Activated T-helper 1 cell treated with anti-CD3 and anti-CD28 coated beads, Interleukin-12 subunit alpha, Interleukin-12 subunit beta, Interleukin-2, Interleukin-4 antibody, amounts not matched to agents 30 ng/mL and 10 ng/mL and 1 ng/mL, durations not matched to agents 14 hours and 24 hours and 36 hours (primary cell): ENCODE results near the gene GARS1. TPM values are rescaled to one million over a fixed set of nuclear protein-coding genes. Genes with fewer than 3 reads are reported as not detected.

Experiments used
- DNase-seq: peaks from one replicate; pipeline ENCODE4 v3.0.0; 2021; ENCODE audit warnings: low spot score
- H3K27ac Mint-ChIP-seq: one replicate; pipeline ENCODE4 v1.8.0; 2021; ENCODE audit warnings: mild to moderate bottlenecking, mixed read lengths
- H3K27me3 Mint-ChIP-seq: one replicate; pipeline ENCODE4 v1.8.0; 2022; ENCODE audit warnings: mild to moderate bottlenecking, moderate library complexity, mixed read lengths; ENCODE audit not compliant: insufficient read depth
- H3K36me3 Mint-ChIP-seq: one replicate; pipeline ENCODE4 v1.8.0; 2021; ENCODE audit warnings: low read depth, mixed read lengths
- H3K4me1 Mint-ChIP-seq: one replicate; pipeline ENCODE4 v1.8.0; 2021; ENCODE audit warnings: low read depth, mixed read lengths
- H3K4me3 Mint-ChIP-seq: one replicate; pipeline ENCODE4 v1.8.0; 2021; ENCODE audit warnings: mild to moderate bottlenecking, moderate library complexity, mixed read lengths
- H3K9me3 Mint-ChIP-seq: one replicate; pipeline ENCODE4 v1.8.0; 2021; ENCODE audit warnings: mixed read lengths
- intact Hi-C: fragments of 100-400 bp; cut with micrococcal nuclease; formaldehyde crosslinking; loops from one replicate; pipeline ENCODE4 v1.15.1; 2024
- total RNA-seq: library from RNA; stranded (reverse); gene quantifications from 2 replicates; pipeline ENCODE4 v1.2.3, GENCODE V29; 2022

The GARS1 gene
- total RNA-seq, 1 donor from 2014 or later = 250 TPM

DNA sequence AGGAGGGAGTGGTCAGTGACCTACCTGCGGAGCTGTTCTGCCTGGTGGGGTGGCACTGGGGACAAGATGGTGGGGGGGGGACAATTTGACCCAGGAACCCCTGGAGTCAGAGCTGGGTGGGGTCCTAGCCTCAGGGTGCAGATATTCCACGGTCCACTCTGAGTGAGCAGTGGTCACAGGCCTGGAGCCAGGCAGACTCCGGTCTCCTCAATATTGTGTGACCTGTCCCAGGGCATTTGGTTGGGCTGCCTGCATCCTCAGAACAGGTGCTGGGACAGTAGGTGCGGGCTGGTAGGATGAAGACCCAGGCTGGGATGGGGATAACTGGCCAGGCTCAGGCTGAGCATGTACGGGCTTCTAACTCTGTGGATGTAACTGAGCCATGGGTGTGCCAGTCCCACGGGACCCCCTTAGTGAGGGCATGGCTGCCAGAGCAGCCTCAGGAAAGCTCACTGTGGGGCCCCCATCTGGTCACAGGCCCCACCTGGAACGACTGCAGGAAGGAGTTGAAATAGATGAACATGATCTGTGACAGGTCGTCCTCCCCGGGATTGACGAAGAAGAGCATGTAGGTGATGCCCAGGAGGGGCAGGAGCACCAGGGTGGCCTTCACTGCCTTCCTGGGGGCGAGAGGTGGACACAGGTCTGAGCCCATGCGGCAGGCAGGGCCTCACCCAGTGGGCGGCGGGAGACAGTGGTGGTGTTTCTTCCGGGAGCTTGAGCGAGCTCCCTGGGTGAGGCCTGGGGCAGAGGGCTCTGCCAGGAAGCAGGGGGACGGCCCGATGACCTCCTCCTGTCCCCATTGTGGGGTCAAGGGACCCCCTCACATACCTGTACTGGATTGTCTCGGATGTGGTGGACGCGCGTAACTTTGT, 60.7 kb downstream of the GARS1 start:
- H3K4me1 Mint-ChIP-seq = no peaks in the 10 kb centered on the region

DNA sequence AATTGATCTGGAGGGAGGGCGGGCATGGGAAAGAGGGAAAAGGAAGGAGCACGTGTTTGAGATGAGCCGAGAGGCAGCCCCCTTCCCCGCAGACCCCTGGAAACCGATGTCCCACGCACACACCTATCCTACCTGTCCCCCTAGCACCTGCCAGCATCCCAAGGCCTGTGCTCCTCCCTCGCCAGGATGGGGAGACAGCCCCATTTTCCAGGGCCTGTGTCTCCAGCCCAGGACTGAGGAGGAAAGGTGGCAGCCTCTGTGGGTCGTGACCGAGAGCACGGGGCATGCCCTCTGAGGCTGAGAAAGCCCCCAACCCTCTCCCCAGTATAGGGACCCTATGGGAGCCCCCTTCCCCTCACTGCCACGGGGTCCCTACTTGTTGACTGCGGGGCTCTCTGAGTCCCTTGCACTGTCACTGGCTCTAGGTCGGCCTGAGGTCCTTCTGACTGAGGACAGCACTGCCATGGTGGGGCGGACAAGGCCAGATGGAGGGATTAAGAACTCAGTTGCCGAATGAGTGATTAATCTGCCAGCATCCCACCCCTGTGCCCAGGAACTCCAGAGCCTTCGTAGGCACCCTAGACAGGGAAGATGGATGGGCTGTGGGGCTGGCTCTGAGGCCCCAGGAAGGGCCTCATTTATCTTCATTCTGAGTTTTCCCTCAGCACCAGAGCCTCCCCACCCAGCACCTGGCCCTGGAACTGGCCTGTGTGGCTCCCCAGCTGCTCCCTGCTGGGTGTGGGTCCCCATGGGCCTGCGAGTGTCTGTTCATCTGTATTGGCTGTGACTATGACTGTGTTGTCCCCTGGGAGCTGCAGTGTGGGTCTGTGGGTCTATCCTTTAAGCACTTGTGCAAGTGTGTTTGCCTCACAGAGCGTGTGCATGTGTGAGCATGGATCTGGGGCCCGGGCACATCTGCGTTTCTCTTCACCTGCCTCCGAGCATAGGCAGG, 61.6 kb downstream of the GARS1 start:
- no peaks in the 10 kb centered on the region for H3K9me3 Mint-ChIP-seq
- intact Hi-C loops = no loop called here
- H3K27ac Mint-ChIP-seq = no peak overlapping the region
- no peaks in the 10 kb centered on the region for H3K4me1 Mint-ChIP-seq
- H3K27me3 Mint-ChIP-seq = peaks cover 2% of the 10 kb centered on the region
- no peak for DNase-seq
- no peaks in the 10 kb centered on the region for H3K36me3 Mint-ChIP-seq
- H3K4me3 Mint-ChIP-seq = no peak overlapping the region

More for the DNA sequence above, 60.7 kb downstream of the GARS1 start:
- H3K27me3 Mint-ChIP-seq = no peaks in the 10 kb centered on the region
- H3K36me3 Mint-ChIP-seq = no peaks in the 10 kb centered on the region
- H3K4me3 Mint-ChIP-seq = no peak overlapping the region
- no peak for DNase-seq
- H3K27ac Mint-ChIP-seq = no peak overlapping the region
- intact Hi-C loops = no loop called here
- no peaks in the 10 kb centered on the region for H3K9me3 Mint-ChIP-seq

DNA sequence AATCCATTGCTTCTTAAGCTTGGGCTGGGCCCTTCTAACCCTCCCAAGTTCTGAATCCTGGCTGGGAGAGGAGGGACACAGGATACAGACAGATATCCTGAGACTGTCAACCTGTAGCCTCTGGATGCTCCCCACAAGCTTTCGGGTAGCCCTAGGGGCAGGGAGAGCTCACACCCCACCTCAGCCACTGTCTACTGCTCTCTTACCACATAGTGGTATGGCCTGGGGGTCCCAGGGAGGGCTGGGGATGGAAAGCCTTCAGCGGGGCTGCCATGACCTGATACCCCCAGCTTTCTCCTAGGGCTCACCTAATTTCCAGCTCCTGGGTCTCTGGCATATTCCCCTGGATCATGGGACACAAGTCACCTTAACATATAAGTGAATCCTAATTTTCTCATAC, 62.5 kb downstream of the GARS1 start:
- Mint-ChIP-seq H3K36me3 (no peaks in the 10 kb centered on the region), H3K27me3 (peaks cover 2% of the 10 kb centered on the region), H3K9me3 (no peaks in the 10 kb centered on the region), H3K4me1 (no peaks in the 10 kb centered on the region), H3K4me3 (no peak overlapping the region), H3K27ac (no peak overlapping the region)
- DNase-seq = no peak
- intact Hi-C loops = no loop called here

DNA sequence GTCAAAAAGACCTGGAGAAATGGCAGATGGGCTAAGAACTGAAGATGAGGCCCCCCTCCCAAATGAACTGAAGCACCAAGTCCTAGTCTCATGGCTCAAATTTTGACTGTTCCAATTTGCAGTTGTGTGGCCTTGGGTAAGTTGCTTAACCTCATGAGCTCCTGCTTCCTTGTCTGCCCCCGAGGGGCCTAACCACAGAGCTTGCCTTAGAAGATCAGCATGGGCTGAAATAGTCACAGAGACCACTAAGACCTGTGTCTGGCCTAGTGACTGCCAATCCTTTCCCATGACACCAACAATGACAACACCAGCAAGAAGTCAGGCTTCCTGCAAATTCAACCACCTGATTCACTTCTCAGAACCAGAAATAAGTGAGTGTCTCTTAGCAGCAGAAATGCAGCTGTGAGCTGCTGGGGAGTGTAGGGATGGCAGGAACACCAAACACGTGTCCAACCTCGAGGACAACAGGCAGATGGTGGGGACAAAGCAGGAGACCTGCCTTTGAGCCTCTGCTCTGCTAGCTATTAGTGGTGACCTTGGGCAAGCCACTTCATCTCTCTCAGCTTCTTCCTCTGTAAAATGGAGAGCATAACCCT, 63.9 kb downstream of the GARS1 start:
- no peak overlapping the region for H3K4me3 Mint-ChIP-seq
- DNase-seq = no peak
- H3K27me3 Mint-ChIP-seq = peaks cover 2% of the 10 kb centered on the region
- no peaks in the 10 kb centered on the region for H3K4me1 Mint-ChIP-seq
- H3K27ac Mint-ChIP-seq = no peak overlapping the region
- no peaks in the 10 kb centered on the region for H3K9me3 Mint-ChIP-seq
- no peaks in the 10 kb centered on the region for H3K36me3 Mint-ChIP-seq
- intact Hi-C loops = no loop called here

DNA sequence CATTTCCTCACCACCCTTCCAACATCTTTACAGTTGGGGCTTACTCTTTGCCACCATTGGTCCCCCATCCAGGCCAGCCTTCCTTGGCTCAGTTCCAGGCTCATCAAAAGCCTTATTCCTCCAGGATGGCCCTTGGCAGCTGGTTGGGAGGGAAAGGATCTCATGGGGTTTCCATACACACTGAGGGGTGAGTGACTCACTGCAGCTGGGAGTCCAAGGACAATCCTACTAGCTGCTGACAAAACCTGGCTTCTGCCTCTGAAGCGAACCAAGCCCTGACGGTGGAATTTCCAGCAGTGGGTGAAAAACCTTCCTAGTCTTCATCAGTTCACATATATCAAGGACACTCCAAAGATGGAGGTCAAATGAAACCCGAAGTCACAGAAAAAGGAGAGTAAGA, 64.6 kb downstream of the GARS1 start:
- Mint-ChIP-seq H3K4me1 (no peaks in the 10 kb centered on the region), H3K9me3 (no peaks in the 10 kb centered on the region), H3K27ac (no peak overlapping the region), H3K36me3 (no peaks in the 10 kb centered on the region), H3K27me3 (peaks cover 2% of the 10 kb centered on the region), H3K4me3 (no peak overlapping the region)
- DNase-seq = no peak
- intact Hi-C loops = no loop called here

DNA sequence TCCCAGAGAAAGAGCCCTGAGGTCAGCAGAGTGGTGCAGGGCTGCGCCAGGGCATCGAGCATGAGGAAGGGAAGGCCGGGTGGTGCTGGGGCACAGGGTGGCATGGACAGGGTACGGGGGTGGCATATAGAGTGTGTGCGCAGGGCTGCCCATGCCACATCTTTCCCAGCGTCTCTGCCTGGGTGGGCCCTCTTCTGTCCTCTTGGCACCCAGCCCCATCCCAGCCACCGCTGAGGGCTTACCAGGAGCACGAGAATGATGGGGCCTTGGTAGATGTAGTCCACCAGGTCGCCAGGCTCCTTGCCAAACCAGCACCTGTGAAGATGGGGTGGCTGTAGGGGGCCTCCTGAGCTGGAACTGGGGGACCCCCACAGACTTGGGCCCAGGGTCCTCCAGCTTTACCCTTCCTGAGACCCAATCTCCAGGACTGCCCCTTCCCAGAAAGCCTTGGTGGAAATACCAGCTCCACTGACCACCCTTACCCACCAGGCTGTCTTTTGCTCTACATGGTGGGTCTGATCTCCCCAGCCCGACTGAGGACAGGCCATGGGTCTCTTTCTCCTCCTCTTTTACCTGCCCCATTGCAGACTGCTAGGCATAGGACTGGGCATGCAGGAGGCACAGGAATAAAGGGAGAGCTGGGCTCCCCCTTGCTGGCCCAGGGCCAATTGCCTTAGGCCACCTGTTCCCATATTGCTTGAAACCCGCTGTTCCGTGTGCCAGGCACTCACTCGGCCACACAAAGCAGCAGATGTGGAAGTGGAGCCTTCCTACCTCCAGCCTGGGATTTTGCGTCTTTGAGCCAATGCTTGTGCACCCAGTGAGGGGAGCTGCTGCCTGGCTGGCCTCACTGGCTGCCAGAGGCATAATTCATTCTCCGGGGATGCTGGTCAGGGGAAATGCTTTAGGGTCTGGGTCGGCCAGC, 65.9 kb downstream of the GARS1 start:
- intact Hi-C loops = no loop called here
- H3K9me3 Mint-ChIP-seq = no peaks in the 10 kb centered on the region
- no peaks in the 10 kb centered on the region for H3K36me3 Mint-ChIP-seq
- H3K27me3 Mint-ChIP-seq = peaks cover 2% of the 10 kb centered on the region
- H3K27ac Mint-ChIP-seq = no peak overlapping the region
- H3K4me1 Mint-ChIP-seq = no peaks in the 10 kb centered on the region
- no peak overlapping the region for H3K4me3 Mint-ChIP-seq
- DNase-seq = no peak

DNA sequence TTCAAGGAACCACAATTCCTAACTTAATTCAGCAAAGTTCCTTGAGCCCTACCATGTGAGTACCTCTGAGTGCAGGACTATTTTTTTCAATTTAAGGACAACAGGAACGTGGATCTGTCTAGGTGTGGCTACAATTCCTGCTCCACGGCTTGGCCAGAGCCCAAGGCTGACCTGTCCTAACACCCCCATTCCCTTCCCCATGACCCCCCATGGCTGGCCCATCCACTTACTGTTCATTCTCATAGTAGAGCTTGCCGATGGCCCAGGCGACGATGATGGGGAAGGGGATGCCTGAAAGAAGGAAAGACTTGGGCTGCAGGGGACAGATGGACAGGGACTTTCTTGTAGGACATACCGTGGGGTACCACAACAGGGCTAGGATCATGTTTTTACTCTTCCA, 67.2 kb downstream of the GARS1 start:
- H3K27me3 Mint-ChIP-seq = peaks cover 2% of the 10 kb centered on the region
- H3K4me3 Mint-ChIP-seq = no peak overlapping the region
- H3K4me1 Mint-ChIP-seq = no peaks in the 10 kb centered on the region
- DNase-seq = no peak
- intact Hi-C loops = no loop called here
- H3K36me3 Mint-ChIP-seq = no peaks in the 10 kb centered on the region
- no peaks in the 10 kb centered on the region for H3K9me3 Mint-ChIP-seq
- no peak overlapping the region for H3K27ac Mint-ChIP-seq

DNA sequence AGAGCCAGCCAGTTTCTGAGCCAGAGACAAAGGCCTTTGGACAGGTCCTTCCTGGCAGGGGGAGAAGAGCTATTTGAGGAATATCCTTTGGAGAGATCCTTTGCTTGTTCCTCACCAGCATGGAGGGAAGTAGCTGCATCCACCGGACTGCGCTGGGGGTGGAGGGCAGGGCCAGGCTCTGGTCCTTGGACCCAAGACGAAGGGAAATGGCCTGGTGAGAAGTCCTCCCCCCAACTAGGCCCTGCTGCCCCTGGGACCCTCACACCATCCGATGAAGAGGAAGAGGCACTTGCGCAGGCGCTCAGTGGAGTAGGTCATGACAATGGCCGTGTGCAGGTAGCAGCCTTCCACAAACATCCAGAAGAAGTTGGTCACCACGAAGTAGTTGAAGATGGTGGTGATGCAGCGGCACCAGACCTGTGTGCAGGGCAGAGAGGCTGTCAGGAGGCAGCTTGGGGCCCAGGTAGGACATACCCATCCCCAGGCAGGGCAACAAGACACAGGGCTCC, 67.8 kb downstream of the GARS1 start:
- Mint-ChIP-seq H3K36me3 (no peaks in the 10 kb centered on the region), H3K27me3 (peaks cover 2% of the 10 kb centered on the region), H3K4me1 (no peaks in the 10 kb centered on the region), H3K4me3 (no peak overlapping the region), H3K27ac (no peak overlapping the region), H3K9me3 (no peaks in the 10 kb centered on the region)
- no peak for DNase-seq
- intact Hi-C loops = no loop called here

DNA sequence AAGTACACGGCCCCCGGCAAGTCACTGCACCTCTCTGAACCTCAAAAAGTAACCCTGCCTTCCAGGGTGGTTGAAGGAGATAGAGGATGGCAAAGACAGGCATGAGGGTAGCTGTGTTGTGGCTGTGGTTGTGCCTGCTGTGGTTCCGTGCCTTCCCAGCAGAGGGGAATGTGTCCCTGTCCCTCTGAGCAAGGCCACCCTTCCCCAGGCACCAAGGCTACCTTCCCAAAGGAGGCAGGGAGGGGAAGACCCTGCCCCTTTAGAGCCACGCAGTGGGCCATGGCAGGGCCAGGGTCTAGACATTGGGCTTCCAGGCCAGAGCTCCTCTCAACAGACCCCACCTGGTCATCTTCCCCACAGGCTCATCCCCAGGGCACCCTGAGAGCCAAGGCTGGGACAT, 68.7 kb downstream of the GARS1 start:
- Mint-ChIP-seq H3K4me1 (no peaks in the 10 kb centered on the region), H3K4me3 (no peak overlapping the region)
- intact Hi-C loops = no loop called here

DNA sequence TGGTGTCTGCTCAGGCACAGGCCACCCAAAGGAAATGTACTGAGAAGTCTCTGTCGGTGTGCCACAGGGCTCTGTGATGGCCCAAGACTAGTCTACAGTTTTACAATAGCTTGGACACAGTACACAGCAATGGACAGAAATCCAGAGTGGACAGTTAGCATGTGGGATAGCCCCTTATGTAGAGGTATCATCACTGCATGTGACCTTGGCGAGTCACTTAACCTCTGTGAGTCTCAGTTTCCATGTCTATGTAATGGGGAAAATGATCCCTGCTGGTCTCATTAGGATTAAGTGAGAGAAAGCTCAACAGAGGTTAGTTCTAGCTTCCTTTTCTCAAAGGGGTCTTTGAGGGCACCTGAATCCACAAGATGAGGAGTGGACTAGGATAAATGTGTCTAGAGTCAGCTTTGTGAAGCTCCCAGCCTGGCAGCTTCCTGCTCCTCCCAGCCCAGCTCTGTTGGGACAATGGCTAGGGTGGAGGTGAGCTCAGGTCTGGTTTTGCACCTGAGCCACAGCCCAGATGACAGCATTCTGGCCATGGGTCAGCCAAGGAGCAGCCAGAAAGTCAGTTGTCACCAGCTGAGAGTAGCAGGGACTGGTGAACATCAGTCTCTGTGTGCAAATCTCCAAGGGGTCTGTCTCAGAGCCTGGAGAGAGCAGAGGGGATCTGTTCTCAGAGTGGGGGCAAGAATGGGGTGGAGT, 69.7 kb downstream of the GARS1 start:
- H3K27ac Mint-ChIP-seq = no peak overlapping the region
- DNase-seq = no peak
- H3K9me3 Mint-ChIP-seq = no peaks in the 10 kb centered on the region
- H3K27me3 Mint-ChIP-seq = peaks cover 2% of the 10 kb centered on the region
- intact Hi-C loops = no loop called here
- no peaks in the 10 kb centered on the region for H3K36me3 Mint-ChIP-seq
- no peak overlapping the region for H3K4me3 Mint-ChIP-seq
- H3K4me1 Mint-ChIP-seq = no peaks in the 10 kb centered on the region

More for the DNA sequence above, 68.7 kb downstream of the GARS1 start:
- no peaks in the 10 kb centered on the region for H3K36me3 Mint-ChIP-seq
- peaks cover 2% of the 10 kb centered on the region for H3K27me3 Mint-ChIP-seq
- H3K9me3 Mint-ChIP-seq = no peaks in the 10 kb centered on the region
- no peak for DNase-seq
- no peak overlapping the region for H3K27ac Mint-ChIP-seq

DNA sequence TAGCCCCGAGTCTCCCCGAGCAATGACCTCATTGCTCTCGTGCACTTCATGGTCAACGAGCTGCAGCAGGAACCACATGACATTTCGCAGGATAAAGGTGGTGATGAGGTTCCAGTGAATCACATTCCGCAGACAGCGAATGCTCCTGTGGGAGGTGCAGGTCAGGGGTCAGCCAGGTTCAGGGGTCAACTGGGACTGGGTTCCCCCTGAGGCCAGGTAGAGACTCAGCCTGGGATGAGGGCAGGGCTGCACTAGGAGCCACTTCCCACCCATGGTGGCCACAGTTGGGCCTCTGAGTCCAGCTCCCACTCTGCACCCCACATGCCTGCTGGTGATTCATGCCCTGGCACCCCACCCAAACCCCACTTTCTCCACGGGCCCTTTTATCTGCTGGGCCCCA, 70.4 kb downstream of the GARS1 start:
- no peak for DNase-seq
- H3K4me3 Mint-ChIP-seq = no peak overlapping the region
- no peaks in the 10 kb centered on the region for H3K36me3 Mint-ChIP-seq
- H3K27ac Mint-ChIP-seq = no peak overlapping the region
- intact Hi-C loops = no loop called here
- peaks cover 2% of the 10 kb centered on the region for H3K27me3 Mint-ChIP-seq
- no peaks in the 10 kb centered on the region for H3K4me1 Mint-ChIP-seq
- H3K9me3 Mint-ChIP-seq = no peaks in the 10 kb centered on the region
